Measurements from ENCODE around the gene EPG5. TPM values are rescaled to one million over a fixed set of nuclear protein-coding genes. Genes with fewer than 3 reads are reported as not detected.
"Not testable (repeated sequence)": the region's sequence is repeated elsewhere in the genome, so short reads cannot be mapped to it uniquely, and the experiment has no call there.

Gene EPG5
- total RNA-seq, 1 experiment from 2014 or later, result 12.9 TPM

DNA sequence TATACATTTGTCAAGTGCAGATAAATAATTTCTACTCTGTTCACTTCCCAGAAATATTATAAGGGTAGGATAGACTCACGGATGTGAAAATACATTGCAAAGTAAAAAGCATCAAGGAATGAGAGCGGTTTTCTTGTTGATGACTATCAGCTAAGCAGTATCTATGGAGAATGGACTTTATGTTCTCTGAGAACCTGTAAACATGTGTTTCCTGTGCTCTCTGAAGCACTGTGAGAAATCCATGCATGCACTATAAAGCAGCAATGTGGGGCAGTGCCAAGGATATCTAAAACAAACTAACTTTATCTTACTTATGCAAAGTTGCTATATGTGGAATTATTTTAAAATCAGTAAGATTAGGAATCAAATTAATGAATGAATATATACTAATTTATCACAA, 146.1 kb downstream of the EPG5 start:
- CTCF ChIA-PET, result no interaction called here
- H3K27ac ChIP-seq (ENCODE audit: low read length), result no peak overlapping the region
- DNase-seq (ENCODE audit: low read depth, low spot score) (no peak), ATAC-seq (no peak)
- H3K4me3 ChIP-seq (ENCODE audit: low read depth in 2 of 2, low read length in 2 of 2), result no peak overlapping the region
- in situ Hi-C loops (cut with HindIII; ENCODE audit: low pct_unique_long_range_greater_than_20kb, low sequenced_read_pairs) (no loop called here), intact Hi-C loops (cut with micrococcal nuclease; ENCODE audit: unreplicated experiment) (no loop called here)
- POLR2A ChIA-PET, result no interaction called here
- no peaks in the 10 kb centered on the region for H3K27me3 ChIP-seq (ENCODE audit: control insufficient read depth, insufficient read depth, low read length)
- H3K9me3 ChIP-seq (ENCODE audit: control insufficient read depth, insufficient read depth, low read depth, low read length), result no peaks in the 10 kb centered on the region
- H3K4me1 ChIP-seq (ENCODE audit: control insufficient read depth, insufficient read depth, low read length), result no peaks in the 10 kb centered on the region
- no TSS peak for BruUV-seq (replicated peaks)
- TF ChIP-seq SIN3A (IDR thresholded peaks at IDR 0.05; ENCODE audit: borderline replicate concordance, insufficient read depth, low read depth, low read length) (no peak), TCF7L2 (IDR thresholded peaks at IDR 0.05; ENCODE audit: low read depth, low read length) (no peak), REST (IDR thresholded peaks at IDR 0.05; ENCODE audit: insufficient read depth in 1 of 2, low read depth in 2 of 2, low read length in 1 of 2) (no peak), POLR2AphosphoS5 (IDR thresholded peaks at IDR 0.05; ENCODE audit: low read depth, low read length) (no peak), CTCF (IDR thresholded peaks at IDR 0.05) (no peak)
- H3K36me3 ChIP-seq (ENCODE audit: control insufficient read depth, insufficient read depth, low read length), result no peaks in the 10 kb centered on the region

DNA sequence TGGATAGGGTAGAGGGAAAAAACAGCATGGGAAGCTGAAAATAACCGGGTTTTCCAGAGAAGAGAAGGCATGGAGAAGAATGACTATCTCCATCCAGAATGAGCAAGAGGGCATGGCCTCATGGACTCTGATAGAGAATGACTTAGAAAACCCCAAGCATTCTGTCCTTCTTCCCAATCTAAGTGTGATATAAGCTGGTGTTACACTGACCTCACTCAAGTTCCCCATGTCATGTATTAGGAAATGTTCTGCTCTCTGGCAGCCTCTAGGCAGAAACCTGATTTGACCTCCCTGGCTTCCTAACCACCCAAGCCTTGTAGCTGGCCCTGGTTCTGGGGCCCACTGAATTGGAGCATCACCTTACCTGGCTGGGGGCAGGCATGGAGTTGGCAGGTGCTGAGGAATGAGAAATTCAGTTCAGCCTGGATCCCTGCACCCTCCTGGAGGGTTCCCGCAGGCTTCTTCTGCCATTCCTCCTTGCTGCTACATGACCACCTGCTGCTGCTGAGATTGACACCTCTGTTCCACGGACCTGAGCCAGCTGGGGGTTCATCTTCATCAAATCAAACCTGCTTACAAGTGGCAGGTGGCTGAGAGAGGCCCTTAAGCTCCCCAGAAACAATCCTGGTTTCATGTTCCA, 146.9 kb downstream of the EPG5 start:
- DNase-seq (ENCODE audit: low read depth, low spot score), result no peak
- ATAC-seq, result no peak
- Histone ChIP-seq H3K9me3 (ENCODE audit: control insufficient read depth, insufficient read depth, low read depth, low read length) (no peaks in the 10 kb centered on the region), H3K27me3 (ENCODE audit: control insufficient read depth, insufficient read depth, low read length) (no peaks in the 10 kb centered on the region), H3K4me3 (ENCODE audit: low read depth in 2 of 2, low read length in 2 of 2) (no peak overlapping the region), H3K27ac (ENCODE audit: low read length) (no peak overlapping the region), H3K4me1 (ENCODE audit: control insufficient read depth, insufficient read depth, low read length) (no peaks in the 10 kb centered on the region), H3K36me3 (ENCODE audit: control insufficient read depth, insufficient read depth, low read length) (no peaks in the 10 kb centered on the region)
- BruUV-seq (replicated peaks), result no TSS peak
- no peak for TF ChIP-seq TCF7L2 (IDR thresholded peaks at IDR 0.05; ENCODE audit: low read depth, low read length)
- no peak for TF ChIP-seq CTCF (IDR thresholded peaks at IDR 0.05)
- no peak for TF ChIP-seq REST (IDR thresholded peaks at IDR 0.05; ENCODE audit: insufficient read depth in 1 of 2, low read depth in 2 of 2, low read length in 1 of 2)
- no peak for TF ChIP-seq POLR2AphosphoS5 (IDR thresholded peaks at IDR 0.05; ENCODE audit: low read depth, low read length)
- TF ChIP-seq SIN3A (IDR thresholded peaks at IDR 0.05; ENCODE audit: borderline replicate concordance, insufficient read depth, low read depth, low read length), result no peak
- ChIA-PET POLR2A (no interaction called here), CTCF (no interaction called here)
- intact Hi-C loops (cut with micrococcal nuclease; ENCODE audit: unreplicated experiment) (no loop called here), in situ Hi-C loops (cut with HindIII; ENCODE audit: low pct_unique_long_range_greater_than_20kb, low sequenced_read_pairs) (no loop called here)

DNA sequence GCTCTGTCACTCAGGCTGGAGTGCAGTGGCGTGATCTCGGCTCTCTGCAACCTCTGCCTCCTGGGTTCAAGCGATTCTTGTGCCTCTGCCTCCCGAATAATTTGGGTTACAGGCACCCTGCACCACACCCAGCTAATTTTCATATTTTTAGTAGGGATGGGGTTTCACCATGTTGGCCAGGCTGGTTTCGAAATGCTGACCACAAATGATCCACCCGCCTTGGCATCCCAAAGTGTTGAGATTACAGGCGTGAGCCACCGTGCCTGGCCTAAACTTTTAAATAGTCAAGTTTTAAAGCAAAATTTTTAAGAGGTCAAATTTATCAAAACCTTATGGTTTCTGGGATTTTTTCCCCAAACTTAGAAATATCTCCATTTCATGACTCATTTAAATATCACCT, 148.4 kb downstream of the EPG5 start:
- H3K4me1 ChIP-seq (ENCODE audit: control insufficient read depth, insufficient read depth, low read length); BruUV-seq (replicated peaks); H3K27me3 ChIP-seq (ENCODE audit: control insufficient read depth, insufficient read depth, low read length); ATAC-seq; H3K9me3 ChIP-seq (ENCODE audit: control insufficient read depth, insufficient read depth, low read depth, low read length); H3K36me3 ChIP-seq (ENCODE audit: control insufficient read depth, insufficient read depth, low read length); POLR2A ChIA-PET; intact Hi-C loops (cut with micrococcal nuclease; ENCODE audit: unreplicated experiment); H3K27ac ChIP-seq (ENCODE audit: low read length); H3K4me3 ChIP-seq (ENCODE audit: low read depth in 2 of 2, low read length in 2 of 2); CTCF ChIA-PET; DNase-seq (ENCODE audit: low read depth, low spot score); in situ Hi-C loops (cut with HindIII; ENCODE audit: low pct_unique_long_range_greater_than_20kb, low sequenced_read_pairs): not testable (repeated sequence)

Measured in Panc1 (cell line).